ENCODE measurements around the gene MALL.
"Not testable (repeated sequence)": the region's sequence is repeated elsewhere in the genome, so short reads cannot be mapped to it uniquely, and the experiment has no call there.

MALL gene

GRCh38 chr2:110115291-110116032 is at the start of gene MALL:
MALL (minus strand) TSS chr2:110115822; CDS start chr2:110115792, 30 bp downstream.
- no peak for DNase-seq (ENCODE audit: low read depth in 2 of 2)

- DNase-seq (ENCODE audit: low read depth in 2 of 2) = no peak
Observed at GRCh38 chr2:110157153-110157793, 41.7 kb upstream of the MALL start.

- DNase-seq (ENCODE audit: low read depth in 2 of 2) = not testable (repeated sequence)
Observed at GRCh38 chr2:110154828-110155227, 39.2 kb upstream of the MALL start.

- not testable (repeated sequence) for DNase-seq (ENCODE audit: low read depth in 2 of 2)
Observed at GRCh38 chr2:110154188-110154587, 38.6 kb upstream of the MALL start.

- DNase-seq (ENCODE audit: low read depth in 2 of 2) = no peak
Observed at GRCh38 chr2:110153416-110153815, 37.8 kb upstream of the MALL start.

- DNase-seq (ENCODE audit: low read depth in 2 of 2) = no peak
Observed at GRCh38 chr2:110152943-110153342, 37.3 kb upstream of the MALL start.

GRCh38 chr2:110149330-110150220 is 34.0 kb upstream of the MALL start:
- no peak for DNase-seq (ENCODE audit: low read depth in 2 of 2)

- no peak for DNase-seq (ENCODE audit: low read depth in 2 of 2)
Observed at GRCh38 chr2:110146945-110147332, 31.3 kb upstream of the MALL start.

GRCh38 chr2:110146183-110146944 is 30.7 kb upstream of the MALL start:
- DNase-seq (ENCODE audit: low read depth in 2 of 2) = no peak

GRCh38 chr2:110143982-110144381 is 28.4 kb upstream of the MALL start:
- no peak for DNase-seq (ENCODE audit: low read depth in 2 of 2)

- DNase-seq (ENCODE audit: low read depth in 2 of 2) = no peak
Observed at GRCh38 chr2:110140401-110140800, 24.8 kb upstream of the MALL start.

GRCh38 chr2:110134025-110134424 is 18.4 kb upstream of the MALL start:
- no peak for DNase-seq (ENCODE audit: low read depth in 2 of 2)

- no peak for DNase-seq (ENCODE audit: low read depth in 2 of 2)
Observed at GRCh38 chr2:110131166-110131565, 15.5 kb upstream of the MALL start.

GRCh38 chr2:110130757-110131156 is 15.1 kb upstream of the MALL start:
- DNase-seq (ENCODE audit: low read depth in 2 of 2) = no peak

GRCh38 chr2:110126906-110127305 is 11.3 kb upstream of the MALL start:
- DNase-seq (ENCODE audit: low read depth in 2 of 2) = no peak

GRCh38 chr2:110126086-110126773 is 10.6 kb upstream of the MALL start:
- no peak for DNase-seq (ENCODE audit: low read depth in 2 of 2)

GRCh38 chr2:110124939-110125691 is 9.5 kb upstream of the MALL start:
- no peak for DNase-seq (ENCODE audit: low read depth in 2 of 2)

GRCh38 chr2:110124038-110124825 is 8.6 kb upstream of the MALL start:
- no peak for DNase-seq (ENCODE audit: low read depth in 2 of 2)

- DNase-seq (ENCODE audit: low read depth in 2 of 2) = no peak
Observed at GRCh38 chr2:110121592-110121991, 6.0 kb upstream of the MALL start.

GRCh38 chr2:110121052-110121334 is 5.4 kb upstream of the MALL start:
- DNase-seq (ENCODE audit: low read depth in 2 of 2) = no peak

All from activated CD4-positive, alpha-beta T cell treated with anti-CD3 and anti-CD28 coated beads for 24 hours (primary cell).